ENCODE measurements around the gene MDM4. TPM values are rescaled to one million over a fixed set of nuclear protein-coding genes. Genes with fewer than 3 reads are reported as not detected.

The MDM4 gene
- total and polyA plus RNA-seq, 2 donors (not counting 1 experiment from before 2014, with no cell fraction given): 46.6 to 374 TPM

DNA sequence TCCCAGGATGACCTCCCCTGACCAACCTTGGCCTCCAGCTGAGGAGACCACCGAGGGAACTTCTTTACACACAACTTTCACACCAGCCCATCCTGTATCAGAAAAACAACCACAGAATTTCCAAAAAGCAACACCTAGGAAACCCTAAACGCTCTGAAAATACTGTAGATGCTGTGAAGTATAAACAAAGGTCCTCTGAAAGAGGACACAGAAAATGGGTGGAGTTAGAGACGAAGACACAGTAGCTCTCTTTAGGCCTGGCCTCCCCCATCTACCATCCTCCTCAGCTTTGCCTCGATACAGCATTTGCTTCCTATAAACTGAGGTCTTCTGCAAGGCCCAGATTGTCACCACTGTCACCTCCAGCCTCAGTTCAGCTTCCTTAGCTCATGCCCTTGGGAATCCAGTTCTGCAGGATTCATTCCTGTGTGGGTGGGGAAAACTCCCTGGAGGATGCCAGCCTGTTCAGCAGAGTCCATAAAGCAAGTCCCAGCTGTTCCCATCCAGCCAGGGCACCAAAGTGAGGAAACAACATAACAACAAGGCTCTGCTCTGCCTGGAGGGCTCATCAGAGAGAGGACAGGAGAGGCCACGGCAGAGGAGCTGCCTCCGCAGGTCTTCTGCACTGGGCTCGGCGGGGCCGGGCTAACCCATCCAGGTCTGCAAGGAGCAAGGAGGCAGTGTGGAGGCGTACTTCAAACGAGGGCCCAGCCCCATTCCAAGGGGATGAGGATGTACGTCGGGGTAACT, 36.6 kb upstream of the MDM4 start:
- Histone ChIP-seq H3K4me1 (ENCODE audit: control insufficient read depth in 2 of 2, insufficient read depth in 2 of 2, low read length in 2 of 2) (peaks cover 95 to 97% of the 10 kb centered on the region in 2 donors), H3K27me3 (replicated peaks in 1 of 4; ENCODE audit: control extremely low read depth in 1 of 4, control insufficient read depth in 3 of 4, insufficient read depth in 4 of 4, low read length in 3 of 4) (no peaks in the 10 kb centered on the region), H3K79me2 (ENCODE audit: control insufficient read depth, insufficient read depth, low read length) (peaks cover 99% of the 10 kb centered on the region), H3K27ac (ENCODE audit: low read length in 2 of 2) (peak overlapping the region; percentile 78 to 95), H4K20me1 (ENCODE audit: control insufficient read depth, insufficient read depth, low read length, poor library complexity, severe bottlenecking) (peaks cover 46% of the 10 kb centered on the region), H3K4me2 (replicated peaks; ENCODE audit: low read depth, low read length, poor library complexity, severe bottlenecking) (peak overlapping the region; percentile 81), H3K9ac (ENCODE audit: low read length) (peak overlapping the region; percentile 40), H2AFZ (ENCODE audit: insufficient read depth, low read depth, low read length, poor library complexity, severe bottlenecking) (no peak overlapping the region), H3K4me3 (ENCODE audit: control extremely low read depth in 1 of 5, extremely low read depth in 1 of 5, insufficient read depth in 1 of 5, low read depth in 2 of 5, low read length in 4 of 5) (no peak overlapping the region), H3K36me3 (replicated peaks in 1 of 2; ENCODE audit: control extremely low read depth in 1 of 2, control insufficient read depth in 1 of 2, extremely low read depth in 1 of 2, insufficient read depth in 2 of 2, low read length in 1 of 2) (peaks cover 3 to 37% of the 10 kb centered on the region in 2 experiments), H3K9me3 (ENCODE audit: control extremely low read depth in 1 of 3, control insufficient read depth in 2 of 3, insufficient read depth in 1 of 3, low read length in 2 of 3) (no peaks in the 10 kb centered on the region)
- ATAC-seq (ENCODE audit: low read depth) (no peak), DNase-seq (no peak)
- intact Hi-C loops (cut with micrococcal nuclease): loop anchor here (1.0 to 2.0 kb wide), 2 partner anchors 27 to 33 kb away; no protein-coding TSS in a partner anchor
- Mint-ChIP-seq H3K27me3 (no peaks in the 10 kb centered on the region), H3K4me3 (peak overlapping the region; percentile 69), H3K9me3 (ENCODE audit: insufficient read depth) (no peaks in the 10 kb centered on the region), H3K4me1 (peaks cover 95% of the 10 kb centered on the region), H3K27ac (peak overlapping the region; percentile 98)
- POLR2A ChIA-PET: interaction anchor here (0.5 to 3.8 kb wide), 7 partner anchors 14 to 1992 kb away, joined by 4 to 46 read pairs (median 5); partner anchors contain the start of gene PIK3C2B
- TF ChIP-seq, protein P1, sequence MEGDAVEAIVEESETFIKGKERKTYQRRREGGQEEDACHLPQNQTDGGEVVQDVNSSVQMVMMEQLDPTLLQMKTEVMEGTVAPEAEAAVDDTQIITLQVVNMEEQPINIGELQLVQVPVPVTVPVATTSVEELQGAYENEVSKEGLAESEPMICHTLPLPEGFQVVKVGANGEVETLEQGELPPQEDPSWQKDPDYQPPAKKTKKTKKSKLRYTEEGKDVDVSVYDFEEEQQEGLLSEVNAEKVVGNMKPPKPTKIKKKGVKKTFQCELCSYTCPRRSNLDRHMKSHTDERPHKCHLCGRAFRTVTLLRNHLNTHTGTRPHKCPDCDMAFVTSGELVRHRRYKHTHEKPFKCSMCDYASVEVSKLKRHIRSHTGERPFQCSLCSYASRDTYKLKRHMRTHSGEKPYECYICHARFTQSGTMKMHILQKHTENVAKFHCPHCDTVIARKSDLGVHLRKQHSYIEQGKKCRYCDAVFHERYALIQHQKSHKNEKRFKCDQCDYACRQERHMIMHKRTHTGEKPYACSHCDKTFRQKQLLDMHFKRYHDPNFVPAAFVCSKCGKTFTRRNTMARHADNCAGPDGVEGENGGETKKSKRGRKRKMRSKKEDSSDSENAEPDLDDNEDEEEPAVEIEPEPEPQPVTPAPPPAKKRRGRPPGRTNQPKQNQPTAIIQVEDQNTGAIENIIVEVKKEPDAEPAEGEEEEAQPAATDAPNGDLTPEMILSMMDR (IDR thresholded peaks at IDR 0.05): no peak
- TF ChIP-seq EZH2 (IDR thresholded peaks at IDR 0.05; ENCODE audit: borderline replicate concordance, insufficient read depth, low read depth, low read length, poor library complexity, severe bottlenecking): no peak
- CTCF ChIA-PET: interaction anchor here (0.9 to 18.4 kb wide), 11 partner anchors 8 to 51 kb away, joined by 3 to 374 read pairs (median 5); partner anchors contain the start of gene PIK3C2B
- 85% methylated on average over 8 of the region's 13 CpGs for WGBS (ENCODE audit: insufficient coverage)
